A549 (cell line): ENCODE results near the gene TANGO2. TPM values are rescaled to one million over a fixed set of nuclear protein-coding genes. Genes with fewer than 3 reads are reported as not detected.

Source experiments
- ATAC-seq, 2 experiments: fragments of 200-7000 bp in 1 of 2; fragments of >200 bp in 1 of 2; cut with Nextera tagmentation in 1 of 2; cut with Tn5 transposase in 1 of 2; 3 replicates each; pipeline versions ENCODE4 v1.8.0 to v1.9.1; 2018 to 2020; ENCODE audit warnings: mild to moderate bottlenecking in 1 of 2, moderate library complexity in 1 of 2
- CTCF ChIA-PET: fragments of 300-600 bp; sonication (Branson Sonifier 250); formaldehyde crosslinking; extraction: SDS; loops from one replicate; lab custom pipeline; 2021; ENCODE audit warnings: antibody characterized with exemption, inconsistent platforms; lab: Yijun Ruan, JAX
- POLR2A ChIA-PET: fragments of 350-600 bp; formaldehyde crosslinking; extraction: SDS; loops from one replicate; lab custom pipeline; 2021; ENCODE audit warnings: antibody characterized with exemption, inconsistent platforms; lab: Yijun Ruan, JAX
- DNase-seq, 2 experiments: peaks; one replicate each; pipeline versions ENCODE4 v3.0.0 to v3.0.0-alpha.2; 2011 to 2016; ENCODE audit warnings: low read depth in 1 of 2, low spot score in 1 of 2
- FAIRE-seq: peaks from 2 replicates; lab custom pipeline; 2011; peaks lifted over from hg19 to GRCh38; lab: Jason Lieb, UNC
- H3K27ac ChIP-seq, 2 experiments: fragments of >200 bp; sonication (Bioruptor Twin); formaldehyde crosslinking; 3 replicates each; pipeline ENCODE4 v1.5.1; 2016 to 2017
- H3K4me1 ChIP-seq: fragments of >200 bp; sonication (Bioruptor Twin); formaldehyde crosslinking; 3 replicates; pipeline ENCODE4 v1.6.1; 2016
- H3K4me2 ChIP-seq: fragments of >200 bp; sonication (Bioruptor Twin); formaldehyde crosslinking; 3 replicates; pipeline ENCODE4 v1.6.1; 2016
- H3K4me3 ChIP-seq: fragments of >200 bp; sonication (Bioruptor Twin); formaldehyde crosslinking; 3 replicates; pipeline ENCODE4 v1.5.1; 2016
- H3K9me3 ChIP-seq: fragments of >200 bp; sonication (Bioruptor Twin); formaldehyde crosslinking; 3 replicates; pipeline ENCODE4 v1.6.1; 2016
- BHLHE40 ChIP-seq: IDR thresholded peaks from 2 replicates; pipeline ENCODE4 v1.6.1; 2012; ENCODE audit warnings: low read depth, low read length, inconsistent platforms
- CBX8 ChIP-seq: fragments of 200-600 bp; sonication (generic); IDR thresholded peaks from 2 replicates; pipeline ENCODE4 v1.6.1; 2016
- CEBPB ChIP-seq, 2 experiments: fragments of >200 bp in 1 of 2; sonication (Bioruptor Twin) in 1 of 2; formaldehyde crosslinking in 1 of 2; IDR thresholded peaks; 2 replicates each; pipeline ENCODE4 v1.6.1; 2012 to 2016
- FOSL2 ChIP-seq, 2 experiments: fragments of 450-650 bp in 1 of 2; fragments of >200 bp in 1 of 2; sonication (Bioruptor Twin) in 1 of 2; formaldehyde crosslinking; IDR thresholded peaks; 2 replicates each; pipeline versions ENCODE4 v1.5.0 to v1.6.1; 2016 to 2020; ENCODE audit warnings: mild to moderate bottlenecking in 1 of 2, moderate library complexity in 1 of 2
- HEYL ChIP-seq: fragments of 250-450 bp; sonication (Bioruptor Pico); IDR thresholded peaks from 2 replicates; pipeline ENCODE4 v1.8.0; 2021; ENCODE audit warnings: mild to moderate bottlenecking, moderate library complexity
- HOXB13 ChIP-seq: fragments of 250-450 bp; sonication (Bioruptor Pico); IDR thresholded peaks from 2 replicates; pipeline ENCODE4 v1.5.0; 2020; ENCODE audit warnings: low read depth, mild to moderate bottlenecking, moderate library complexity
- KDM1A ChIP-seq: fragments of 200-600 bp; sonication (generic); IDR thresholded peaks from 2 replicates; pipeline ENCODE4 v1.6.1; 2016; ENCODE audit warnings: low read depth, mild to moderate bottlenecking
- KDM5A ChIP-seq: fragments of 200-600 bp; sonication (generic); IDR thresholded peaks from 2 replicates; pipeline ENCODE4 v1.6.1; 2016; ENCODE audit warnings: antibody characterized with exemption, mild to moderate bottlenecking
- MYC ChIP-seq: IDR thresholded peaks from 2 replicates; pipeline ENCODE4 v1.6.1; 2012; ENCODE audit warnings: mild to moderate bottlenecking, inconsistent platforms, low read length, improper control_type of control experiment, borderline replicate concordance
- NPAS2 ChIP-seq: fragments of 250-450 bp; sonication (Bioruptor Pico); IDR thresholded peaks from 2 replicates; pipeline ENCODE4 v1.8.0; 2022; ENCODE audit warnings: mild to moderate bottlenecking, moderate library complexity, borderline replicate concordance
- RARB ChIP-seq: fragments of 250-450 bp; sonication (Bioruptor Pico); IDR thresholded peaks from 2 replicates; pipeline ENCODE4 v1.8.0; 2021; ENCODE audit warnings: mild to moderate bottlenecking, moderate library complexity
- RCOR1 ChIP-seq: fragments of 150-350 bp; IDR thresholded peaks from 2 replicates; pipeline ENCODE4 v1.6.1; 2014; ENCODE audit warnings: antibody characterized with exemption, low read length, low read depth
- RNF2 ChIP-seq: fragments of 200-600 bp; sonication (generic); IDR thresholded peaks from 2 replicates; pipeline ENCODE4 v1.6.1; 2016; ENCODE audit warnings: low read depth, mild to moderate bottlenecking, antibody characterized with exemption, moderate library complexity, borderline replicate concordance
- SMC3 ChIP-seq: fragments of >200 bp; sonication (Bioruptor Twin); formaldehyde crosslinking; IDR thresholded peaks from 3 replicates; pipeline ENCODE4 v1.6.1; 2018; ENCODE audit warnings: inconsistent platforms
- TFCP2L1 ChIP-seq: fragments of 250-450 bp; sonication (Bioruptor Pico); IDR thresholded peaks from 2 replicates; pipeline ENCODE4 v1.5.0; 2021; ENCODE audit warnings: mild to moderate bottlenecking
- TP53 ChIP-seq: fragments of 250-450 bp; sonication (Bioruptor Pico); IDR thresholded peaks from 2 replicates; pipeline ENCODE4 v1.5.0; 2021; ENCODE audit warnings: mild to moderate bottlenecking, moderate library complexity
- ZC3H11A ChIP-seq: fragments of 450-650 bp; IDR thresholded peaks from 2 replicates; pipeline ENCODE4 v1.6.1; 2014; ENCODE audit warnings: antibody characterized with exemption, mild to moderate bottlenecking
- ZNF302 ChIP-seq: fragments of 250-450 bp; sonication (Bioruptor Pico); IDR thresholded peaks from 2 replicates; pipeline ENCODE4 v1.9.0; 2021; ENCODE audit warnings: inconsistent platforms, mild to moderate bottlenecking, moderate library complexity
- WGBS: methylation state at CpG from one replicate; pipeline ENCODE4 v1.1.6; 2017; ENCODE audit errors: missing lambda C conversion rate; 5-methylcytosine and 5-hydroxymethylcytosine counted together
- polyA plus RNA-seq, 4 experiments: library from polyadenylated mRNA; depleted of rRNA in 3 of 4; stranded (reverse); fragments of >200 nt; fragmentation: RNase III in 1 of 4; extraction: RNeasy Plus Mini Kit Qiagen cat#74134 plus additional on column Dnase treatment in 1 of 4; gene quantifications; 2 replicates in 3 of 4; 3 replicates in 1 of 4; pipeline ENCODE4 v1.2.3, GENCODE V29; 2011 to 2017
- TF ChIP-seq, protein P1 (sequence below): fragments of 450-650 bp; IDR thresholded peaks from 2 replicates; pipeline ENCODE4 v1.6.1; 2014; ENCODE audit warnings: antibody characterized with exemption
- TF ChIP-seq, protein P2 (sequence below): IDR thresholded peaks from 2 replicates; pipeline ENCODE4 v1.6.1; 2012

Gene TANGO2
- polyA plus RNA-seq, 2 of the 4 experiments (the other 2 are of a cell fraction), result 13.2 to 13.8 TPM

DNA sequence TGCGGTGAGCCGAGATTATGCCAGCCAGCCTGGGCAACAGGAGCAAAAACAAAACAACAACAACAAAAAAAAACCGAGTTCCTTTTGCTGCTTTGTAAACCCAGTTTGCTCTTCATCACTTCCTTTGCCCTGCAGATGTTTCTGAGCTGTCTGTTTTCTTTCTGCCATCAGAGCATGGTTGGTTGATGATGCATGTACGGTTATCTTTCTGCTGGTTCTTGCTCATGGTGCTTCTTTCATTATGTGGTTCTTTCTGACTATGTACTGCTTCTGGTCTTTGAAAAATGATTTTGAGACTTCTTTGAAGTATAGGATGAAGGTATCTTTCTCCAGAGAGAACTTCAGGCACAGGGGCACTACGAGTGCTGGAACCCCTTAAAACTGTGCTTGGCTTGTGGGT is 13.2 kb downstream of the TANGO2 start:
- Histone ChIP-seq H3K4me1 (no peaks in the 10 kb centered on the region), H3K4me2 (no peak overlapping the region), H3K4me3 (no peak overlapping the region), H3K27ac (no peak overlapping the region), H3K9me3 (no peaks in the 10 kb centered on the region)
- DNase-seq (no peak), ATAC-seq (no peak), FAIRE-seq (no peak)
- no peak for TF ChIP-seq RARB
- ChIA-PET CTCF (interaction anchor here (1.3 to 2.0 kb wide), 3 partner anchors 21 to 304 kb away, joined by 3 to 6 read pairs (median 3); no protein-coding TSS in a partner anchor), POLR2A (no interaction called here)
- WGBS, result 64% methylated on average over 5 of the region's 5 CpGs

- Histone ChIP-seq H3K27ac (no peak overlapping the region), H3K4me3 (no peak overlapping the region), H3K4me2 (no peak overlapping the region), H3K9me3 (no peaks in the 10 kb centered on the region), H3K4me1 (no peaks in the 10 kb centered on the region)
- FAIRE-seq (no peak), ATAC-seq (no peak), DNase-seq (no peak)
- ChIA-PET POLR2A (no interaction called here), CTCF (interaction anchor here (2.0 kb wide), 1 partner anchor 22 kb away, joined by 6 read pairs; no protein-coding TSS in a partner anchor)
- WGBS, result 88% methylated on average over 15 of the region's 16 CpGs
- TF ChIP-seq CEBPB (IDR thresholded peaks at IDR 0.05) (no peak), MYC (no peak), FOSL2 (IDR thresholded peaks at IDR 0.05) (no peak), FOSL2 (CRISPR knock-in tag; IDR thresholded peaks at IDR 0.05) (no peak), ZNF302 (CRISPR knock-in tag) (no peak), KDM1A (no peak), TP53 (no peak), RNF2 (no peak), HEYL (CRISPR knock-in tag) (no peak), BHLHE40 (no peak), NPAS2 (CRISPR knock-in tag) (no peak), SMC3 (no peak)
- TF ChIP-seq, protein P1, sequence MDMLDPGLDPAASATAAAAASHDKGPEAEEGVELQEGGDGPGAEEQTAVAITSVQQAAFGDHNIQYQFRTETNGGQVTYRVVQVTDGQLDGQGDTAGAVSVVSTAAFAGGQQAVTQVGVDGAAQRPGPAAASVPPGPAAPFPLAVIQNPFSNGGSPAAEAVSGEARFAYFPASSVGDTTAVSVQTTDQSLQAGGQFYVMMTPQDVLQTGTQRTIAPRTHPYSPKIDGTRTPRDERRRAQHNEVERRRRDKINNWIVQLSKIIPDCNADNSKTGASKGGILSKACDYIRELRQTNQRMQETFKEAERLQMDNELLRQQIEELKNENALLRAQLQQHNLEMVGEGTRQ, result no peak
Observed at GRCh38 chr22:20035375-20036083, 14.6 kb downstream of the TANGO2 start.

- ATAC-seq (no peak), DNase-seq (no peak), FAIRE-seq (no peak)
- no peak for TF ChIP-seq HOXB13 (CRISPR knock-in tag)
- TF ChIP-seq, protein P2, sequence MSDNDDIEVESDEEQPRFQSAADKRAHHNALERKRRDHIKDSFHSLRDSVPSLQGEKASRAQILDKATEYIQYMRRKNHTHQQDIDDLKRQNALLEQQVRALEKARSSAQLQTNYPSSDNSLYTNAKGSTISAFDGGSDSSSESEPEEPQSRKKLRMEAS, result no peak
- TF ChIP-seq KDM5A, result no peak
- no peak for TF ChIP-seq TFCP2L1
- no peak for TF ChIP-seq ZC3H11A
- TF ChIP-seq NPAS2 (CRISPR knock-in tag), result no peak
- TF ChIP-seq CBX8, result no peak
- no peak for TF ChIP-seq RCOR1
- 90% methylated on average over 8 of the region's 10 CpGs for WGBS
- Histone ChIP-seq H3K27ac (no peak overlapping the region), H3K9me3 (no peaks in the 10 kb centered on the region), H3K4me3 (no peak overlapping the region), H3K4me1 (no peaks in the 10 kb centered on the region), H3K4me2 (no peak overlapping the region)
- CTCF ChIA-PET, result interaction anchor here (2.0 kb wide), 1 partner anchor 23 kb away, joined by 6 read pairs; no protein-coding TSS in a partner anchor
- POLR2A ChIA-PET, result no interaction called here
Observed at GRCh38 chr22:20036084-20036482, 15.2 kb downstream of the TANGO2 start.
